Mucosa of gallbladder (tissue), 1 donor: ENCODE results near the gene ICAM1. TPM values are rescaled to one million over a fixed set of nuclear protein-coding genes. Genes with fewer than 3 reads are reported as not detected.
"Not testable (repeated sequence)": the region's sequence is repeated elsewhere in the genome, so short reads cannot be mapped to it uniquely, and the experiment has no call there.

Source experiments
- DNase-seq: peaks from one replicate; pipeline ENCODE4 v3.0.0-alpha.2; 2020; ENCODE audit warnings: low spot score
- total RNA-seq: library from RNA; stranded (reverse); gene quantifications from one replicate; pipeline ENCODE4 v1.2.1, GENCODE V29; 2021
- donor health status: DM: no; HTN: no; CAD: no.

The ICAM1 gene
- total RNA-seq, 1 donor from 2014 or later, result 8.5 TPM

- DNase-seq, result no peak
Observed at GRCh38 chr19:10274589-10274988, 3.7 kb downstream of the ICAM1 start.

DNA sequence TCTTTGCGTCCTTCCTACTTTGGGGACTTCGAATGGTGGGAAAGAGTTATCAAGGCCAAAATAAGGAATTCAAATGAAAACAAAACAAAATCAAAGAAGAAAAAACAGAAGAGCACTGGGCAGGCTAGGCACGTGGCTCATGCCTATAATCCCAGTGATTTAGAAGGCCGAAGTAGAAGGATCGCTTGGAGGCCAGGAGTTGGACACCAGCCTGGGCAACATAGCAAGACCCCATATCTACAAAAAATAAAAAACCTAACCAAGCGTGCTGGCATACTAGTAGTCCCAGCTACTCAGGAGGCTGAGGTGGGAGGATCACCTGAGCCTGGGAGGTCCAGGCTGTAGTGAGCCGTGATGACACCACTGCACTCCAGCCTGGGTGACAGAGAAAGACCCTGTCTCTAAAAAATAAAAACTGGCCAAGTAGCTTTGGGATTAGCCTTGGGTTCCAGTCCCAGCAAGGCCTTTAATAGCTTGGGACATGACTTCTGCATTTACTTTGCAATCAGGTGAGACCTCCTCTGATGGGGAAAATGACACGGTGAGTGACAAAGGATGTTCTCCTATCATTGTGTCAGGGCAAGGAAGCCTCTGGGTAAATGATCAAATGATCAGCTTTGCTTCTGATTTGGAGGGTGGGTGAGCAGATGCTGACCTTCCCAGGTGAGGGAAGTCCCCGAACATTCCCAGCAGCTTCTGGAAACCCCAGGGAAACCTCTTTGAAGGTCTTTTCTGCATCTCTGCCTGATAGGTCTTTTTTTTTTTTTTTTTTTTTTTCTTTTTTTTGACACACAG lies 7.1 kb downstream of the ICAM1 start:
- no peak for DNase-seq

GRCh38 chr19:10278935-10279334 lies 8.0 kb downstream of the ICAM1 start:
- no peak for DNase-seq

GRCh38 chr19:10279737-10280442 lies 9.0 kb downstream of the ICAM1 start:
- DNase-seq, result no peak

GRCh38 chr19:10282043-10282442 lies 11.1 kb downstream of the ICAM1 start:
- not testable (repeated sequence) for DNase-seq

DNA sequence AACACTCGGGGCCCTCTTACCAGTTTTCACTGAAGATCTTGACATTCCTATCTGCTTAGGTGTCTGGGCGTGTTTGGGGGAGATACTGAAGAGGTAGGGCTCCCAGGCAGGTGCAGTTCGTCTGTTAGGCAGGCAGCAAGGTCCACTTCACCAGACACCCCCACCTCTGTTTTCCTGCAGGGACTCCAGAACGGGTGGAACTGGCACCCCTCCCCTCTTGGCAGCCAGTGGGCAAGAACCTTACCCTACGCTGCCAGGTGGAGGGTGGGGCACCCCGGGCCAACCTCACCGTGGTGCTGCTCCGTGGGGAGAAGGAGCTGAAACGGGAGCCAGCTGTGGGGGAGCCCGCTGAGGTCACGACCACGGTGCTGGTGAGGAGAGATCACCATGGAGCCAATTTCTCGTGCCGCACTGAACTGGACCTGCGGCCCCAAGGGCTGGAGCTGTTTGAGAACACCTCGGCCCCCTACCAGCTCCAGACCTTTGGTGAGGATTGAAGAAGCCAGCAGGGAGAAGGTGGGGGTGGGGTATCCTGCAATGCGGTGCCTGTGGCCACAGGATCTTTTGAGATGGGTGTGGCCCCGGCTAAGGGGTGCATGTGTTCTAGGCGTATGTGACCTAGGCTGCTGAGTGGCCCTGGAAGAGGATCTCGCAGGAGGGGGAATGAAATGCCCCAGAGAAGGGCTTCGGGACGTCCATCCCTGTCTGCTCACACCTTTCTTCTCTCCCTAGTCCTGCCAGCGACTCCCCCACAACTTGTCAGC lies 12.6 kb downstream of the ICAM1 start:
- no peak for DNase-seq

- DNase-seq, result no peak
Observed at GRCh38 chr19:10284065-10284959, 13.4 kb downstream of the ICAM1 start.

- DNase-seq, result no peak
Observed at GRCh38 chr19:10284960-10285278, 14.0 kb downstream of the ICAM1 start.

- DNase-seq, result no peak
Observed at GRCh38 chr19:10285393-10285792, 14.5 kb downstream of the ICAM1 start.

DNA sequence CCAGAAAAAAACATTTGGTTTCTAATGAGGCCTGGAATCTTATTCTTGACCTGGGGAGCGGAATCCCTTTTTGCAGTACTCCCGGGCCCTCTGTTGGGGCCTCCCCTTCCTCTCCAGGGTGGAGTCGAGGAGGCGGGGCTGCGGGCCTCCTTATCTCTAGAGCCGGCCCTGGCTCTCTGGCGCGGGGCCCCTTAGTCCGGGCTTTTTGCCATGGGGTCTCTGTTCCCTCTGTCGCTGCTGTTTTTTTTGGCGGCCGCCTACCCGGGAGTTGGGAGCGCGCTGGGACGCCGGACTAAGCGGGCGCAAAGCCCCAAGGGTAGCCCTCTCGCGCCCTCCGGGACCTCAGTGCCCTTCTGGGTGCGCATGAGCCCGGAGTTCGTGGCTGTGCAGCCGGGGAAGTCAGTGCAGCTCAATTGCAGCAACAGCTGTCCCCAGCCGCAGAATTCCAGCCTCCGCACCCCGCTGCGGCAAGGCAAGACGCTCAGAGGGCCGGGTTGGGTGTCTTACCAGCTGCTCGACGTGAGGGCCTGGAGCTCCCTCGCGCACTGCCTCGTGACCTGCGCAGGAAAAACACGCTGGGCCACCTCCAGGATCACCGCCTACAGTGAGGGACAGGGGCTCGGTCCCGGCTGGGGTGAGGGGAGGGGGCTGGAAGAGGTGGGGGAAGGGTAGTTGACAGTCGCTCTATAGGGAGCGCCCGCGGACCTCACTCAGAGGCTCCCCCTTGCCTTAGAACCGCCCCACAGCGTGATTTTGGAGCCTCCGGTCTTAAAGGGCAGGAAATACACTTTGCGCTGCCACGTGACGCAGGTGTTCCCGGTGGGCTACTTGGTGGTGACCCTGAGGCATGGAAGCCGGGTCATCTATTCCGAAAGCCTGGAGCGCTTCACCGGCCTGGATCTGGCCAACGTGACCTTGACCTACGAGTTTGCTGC lies 16.1 kb downstream of the ICAM1 start, which contains the start of gene ICAM4:
Gene ICAM4 (plus strand): TSS at position 153 of the 935 bp plus-strand sequence. CDS start 58 bp downstream, at position 211.
- no peak for DNase-seq

- DNase-seq, result no peak
Observed at GRCh38 chr19:10288662-10289166, 17.8 kb downstream of the ICAM1 start.

DNA sequence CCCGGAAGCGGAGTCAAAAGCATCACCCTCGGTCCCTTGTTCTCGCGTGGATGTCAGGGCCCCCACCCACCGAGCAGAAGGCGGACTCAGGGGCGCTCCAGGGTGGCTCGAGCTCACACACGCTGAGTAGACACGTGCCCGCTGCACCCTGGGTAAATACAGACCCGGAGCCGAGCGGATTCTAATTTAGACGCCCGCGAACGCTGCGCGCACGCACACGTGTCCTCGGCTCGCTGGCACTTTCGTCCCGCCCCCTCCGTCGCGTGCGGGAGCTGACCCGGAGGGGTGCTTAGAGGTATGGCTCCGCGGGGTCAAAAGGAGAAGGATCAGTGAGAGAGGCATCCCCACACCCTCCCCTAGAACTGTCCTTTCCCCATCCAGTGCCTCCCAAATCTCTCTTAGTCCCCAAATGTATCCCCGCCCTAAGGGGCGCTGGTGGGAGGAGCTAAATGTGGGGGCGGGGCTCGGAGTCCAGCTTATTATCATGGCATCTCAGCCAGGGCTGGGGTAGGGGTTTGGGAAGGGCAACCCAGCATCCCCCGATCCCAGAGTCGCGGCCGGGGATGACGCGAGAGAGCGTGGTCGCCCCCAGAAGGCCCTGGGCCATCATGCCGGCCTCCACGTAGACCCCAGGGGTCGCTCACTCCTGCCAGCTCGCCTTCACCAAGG lies 18.4 kb downstream of the ICAM1 start:
- no peak for DNase-seq

GRCh38 chr19:10289836-10290356 lies 19.0 kb downstream of the ICAM1 start, which contains the start of gene ICAM5:
Gene ICAM5 (plus strand): TSS chr19:10289952. CDS start chr19:10290044, 92 bp downstream.
- no peak for DNase-seq

- no peak for DNase-seq
Observed at GRCh38 chr19:10290357-10290875, 19.5 kb downstream of the ICAM1 start.

GRCh38 chr19:10290876-10291553 lies 20.1 kb downstream of the ICAM1 start:
- no peak for DNase-seq

- DNase-seq, result no peak
Observed at GRCh38 chr19:10291554-10292205, 20.8 kb downstream of the ICAM1 start.

GRCh38 chr19:10292206-10292788 lies 21.4 kb downstream of the ICAM1 start:
- DNase-seq, result peak; percentile 76
